HG03521 (cell line): ENCODE results near the gene RNF135.
"Not testable (repeated sequence)": the region's sequence is repeated elsewhere in the genome, so short reads cannot be mapped to it uniquely, and the experiment has no call there.

Experiments
- ATAC-seq: cut with Tn5 transposase; IDR thresholded peaks from one replicate; pipeline ENCODE4 v1.9.1; 2021; ENCODE audit warnings: mild to moderate bottlenecking, moderate library complexity; ENCODE audit not compliant: unreplicated experiment

RNF135 gene

DNA sequence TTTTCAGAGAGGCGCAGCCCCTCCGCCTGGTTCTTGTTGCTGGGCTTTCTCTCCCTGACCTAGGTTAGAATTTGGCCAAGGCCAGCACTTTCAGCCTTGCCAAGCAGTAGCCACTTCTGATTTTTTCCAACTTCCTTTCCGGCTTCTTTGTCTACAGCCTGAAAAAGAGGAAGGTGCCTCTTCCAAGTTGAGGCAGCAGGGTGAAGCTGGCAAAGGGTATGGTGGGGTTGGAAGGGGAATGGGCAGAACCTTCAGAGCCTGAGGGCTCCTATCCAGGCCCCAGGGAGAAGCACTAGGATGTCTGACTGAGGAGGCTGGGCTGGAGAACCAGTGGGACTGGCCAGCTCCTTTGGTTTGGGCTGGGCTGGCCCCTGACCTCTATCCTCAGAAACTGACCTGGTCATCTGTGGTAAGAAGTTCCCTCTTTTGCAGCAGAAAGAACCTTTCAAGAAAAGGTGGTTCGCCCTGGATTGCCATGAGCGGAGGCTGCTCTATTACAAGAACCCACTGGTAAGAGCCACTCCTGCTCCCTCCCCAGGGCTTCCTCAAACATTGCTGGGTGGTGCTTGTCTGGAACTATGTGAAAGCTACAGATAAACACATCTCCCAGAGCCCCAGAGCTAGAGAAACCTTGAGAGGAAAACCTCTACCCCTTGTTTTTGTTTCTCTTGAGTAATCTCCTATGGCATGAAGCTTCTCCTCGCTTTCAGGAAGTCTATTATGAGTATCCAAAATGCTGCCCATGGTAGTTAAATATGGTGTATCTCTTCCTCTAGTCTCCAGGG lies 16.6 kb upstream of the RNF135 start:
- ATAC-seq = no peak

DNA sequence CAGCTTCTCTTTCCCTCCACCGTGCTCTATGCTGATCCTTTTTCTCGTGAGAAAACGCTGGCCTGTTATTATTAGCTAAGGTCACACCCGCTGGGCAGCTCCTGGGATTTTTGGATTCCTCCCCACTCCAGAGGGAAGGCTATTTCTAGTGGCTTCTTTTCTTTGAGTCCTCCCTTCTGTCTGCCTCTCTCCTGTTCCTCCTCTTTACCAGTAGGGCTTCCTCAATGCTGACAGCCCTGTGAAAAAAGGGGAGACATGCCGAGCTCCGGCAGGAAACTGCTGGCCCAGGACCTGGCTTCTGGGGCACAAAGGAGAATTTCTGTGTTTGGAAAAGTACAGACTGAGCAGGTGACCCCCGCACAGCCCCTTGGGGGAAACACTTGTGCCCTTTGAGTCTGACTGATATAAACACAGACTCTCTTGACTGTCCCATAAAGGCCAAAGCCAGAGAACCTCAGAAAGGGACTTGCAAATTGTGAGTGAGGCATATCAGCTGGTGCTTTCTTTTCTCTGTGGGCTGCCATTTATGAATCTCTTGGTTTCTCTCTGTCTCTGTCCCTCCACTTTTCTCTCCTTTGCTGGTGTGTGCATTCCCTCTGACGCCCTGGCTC lies 14.0 kb upstream of the RNF135 start:
- no peak for ATAC-seq

DNA sequence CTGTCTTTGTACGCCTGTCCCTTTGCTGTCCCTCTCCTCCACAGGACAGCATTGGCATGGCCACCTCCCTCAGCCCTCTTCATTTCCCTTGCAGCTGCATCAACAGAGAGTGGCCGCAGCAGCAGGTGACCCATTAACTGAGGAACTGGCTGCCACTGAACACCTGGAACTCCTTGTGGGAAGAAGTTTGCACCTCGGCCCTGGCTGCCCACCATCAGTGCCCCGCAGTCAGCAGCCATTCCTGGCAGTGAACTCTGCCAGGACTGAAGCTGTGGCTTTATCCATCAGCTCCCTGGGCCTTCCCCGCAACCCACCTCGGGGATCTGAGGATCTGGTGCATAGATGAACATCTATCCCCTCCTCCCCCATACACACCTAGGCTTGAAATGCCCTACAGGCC lies 13.1 kb upstream of the RNF135 start:
- ATAC-seq = no peak

DNA sequence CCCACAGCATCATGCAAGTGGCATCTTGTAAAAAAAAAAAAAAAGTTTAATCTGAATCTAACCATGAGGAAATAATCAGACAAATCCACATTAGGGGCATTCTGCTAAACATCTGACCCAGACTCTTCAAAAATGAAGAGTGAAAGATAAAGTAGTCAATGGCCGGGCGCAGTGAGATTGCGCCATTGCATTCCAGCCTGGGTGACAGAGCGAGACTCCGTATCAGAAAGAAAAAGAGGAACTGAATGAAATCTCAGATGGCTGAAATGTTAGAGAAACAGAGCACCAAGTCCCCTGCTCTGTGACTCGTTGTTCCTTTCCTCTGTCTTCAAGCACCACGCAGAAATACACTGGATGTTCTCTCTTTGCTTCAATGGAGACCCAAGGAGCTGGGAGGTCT lies 12.7 kb upstream of the RNF135 start:
- ATAC-seq = no peak

DNA sequence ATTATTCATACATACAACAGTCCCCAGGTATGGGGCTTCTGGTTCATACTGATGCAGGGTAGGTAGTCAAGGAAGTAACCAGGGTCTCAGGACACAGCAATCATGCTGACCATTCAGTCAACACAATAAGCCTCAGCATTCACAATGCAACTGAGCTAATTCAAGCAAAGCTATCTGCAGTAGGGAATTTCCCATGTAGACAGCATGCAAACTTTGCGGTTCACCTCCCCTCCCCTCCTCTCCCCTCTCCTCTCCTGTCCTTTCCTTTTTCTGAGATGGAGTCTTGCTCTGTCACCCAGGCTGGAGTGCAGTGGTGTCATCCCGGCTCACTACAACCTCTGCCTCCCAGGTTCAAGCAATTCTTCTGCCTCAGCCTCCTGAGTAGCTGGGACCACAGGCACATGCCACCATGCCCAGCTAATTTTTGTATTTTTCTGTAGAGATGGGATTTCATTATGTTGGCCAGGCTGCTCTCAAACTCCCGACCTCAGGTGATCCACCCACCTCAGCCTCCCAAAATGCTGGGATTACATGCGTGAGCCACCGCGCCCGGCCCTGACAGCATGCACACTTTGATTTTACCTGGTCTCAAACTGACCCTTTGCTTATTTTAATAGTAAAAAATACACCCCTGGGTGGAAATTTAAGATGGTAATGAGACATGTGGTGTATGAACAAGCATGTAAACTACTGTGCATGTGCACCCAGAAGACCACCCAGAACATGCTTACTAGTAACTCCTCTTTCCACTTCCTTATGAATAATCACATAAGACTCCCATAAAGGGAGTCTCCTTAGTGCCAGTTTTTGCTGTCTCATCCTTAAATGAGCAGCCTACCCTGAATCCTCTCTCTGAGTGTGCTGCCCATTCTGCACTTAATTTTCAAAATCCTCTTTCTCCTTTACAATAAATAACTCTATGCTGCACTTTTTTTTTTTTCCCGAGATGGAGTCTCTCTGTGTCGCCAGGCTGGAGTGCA lies 9.3 kb upstream of the RNF135 start:
- ATAC-seq = no peak

DNA sequence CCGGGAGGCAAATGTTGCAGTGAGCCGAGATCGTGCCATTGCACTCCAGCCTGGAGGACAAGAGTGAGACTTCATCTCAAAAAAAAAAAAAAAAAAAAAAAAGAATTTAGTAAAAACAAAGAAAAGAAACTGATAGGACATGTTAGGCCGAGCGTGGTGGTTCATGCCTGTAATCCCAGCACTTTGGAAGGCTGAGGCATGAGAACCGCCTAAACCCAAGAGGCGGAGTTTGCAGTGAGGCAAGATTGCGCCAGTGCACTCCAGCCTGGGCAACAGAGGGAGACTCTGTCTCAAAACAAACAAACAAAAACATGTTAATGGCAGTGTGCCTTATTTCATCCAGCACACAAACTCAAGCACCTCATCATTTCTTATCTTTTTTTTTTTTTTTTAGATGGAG lies 6.5 kb upstream of the RNF135 start:
- ATAC-seq = not testable (repeated sequence)

DNA sequence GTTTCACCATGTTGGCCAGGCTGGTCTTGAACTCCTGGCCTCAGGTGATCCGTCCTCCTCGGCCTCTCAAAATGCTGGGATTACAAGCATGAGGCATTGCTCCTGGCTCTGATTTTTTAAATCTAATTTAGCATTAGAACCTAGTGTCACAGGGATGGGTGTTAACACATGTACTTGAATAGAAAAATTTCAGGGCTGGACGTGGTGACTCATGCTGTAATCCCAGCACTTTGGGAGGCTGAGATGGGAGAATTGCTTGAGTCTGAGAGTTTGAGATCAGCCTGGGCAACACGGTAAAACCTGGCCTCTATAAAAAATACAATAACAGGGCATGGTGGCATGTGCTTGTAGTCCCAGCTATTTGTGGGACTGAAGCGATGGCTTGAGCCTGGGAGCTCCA lies 6.0 kb upstream of the RNF135 start:
- no peak for ATAC-seq

DNA sequence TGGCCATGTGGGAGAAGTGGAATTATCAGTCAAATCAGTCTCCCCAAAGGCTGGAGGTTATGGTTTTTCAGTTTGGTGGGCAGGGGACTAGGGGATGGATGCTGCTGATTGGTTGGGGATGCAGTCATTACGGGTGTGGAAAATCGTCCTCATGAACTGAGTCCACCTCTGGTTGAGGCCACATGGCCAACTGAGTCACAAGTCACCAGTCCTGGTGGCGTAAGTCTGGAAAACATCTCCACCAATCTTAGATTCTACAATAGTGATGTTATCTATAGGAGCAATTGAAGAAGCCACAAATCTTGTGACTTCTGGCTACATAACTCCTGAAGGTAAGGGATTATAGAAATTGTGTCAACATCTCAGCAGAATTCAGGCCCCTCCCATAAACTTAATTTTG lies 5.2 kb upstream of the RNF135 start:
- ATAC-seq = no peak

DNA sequence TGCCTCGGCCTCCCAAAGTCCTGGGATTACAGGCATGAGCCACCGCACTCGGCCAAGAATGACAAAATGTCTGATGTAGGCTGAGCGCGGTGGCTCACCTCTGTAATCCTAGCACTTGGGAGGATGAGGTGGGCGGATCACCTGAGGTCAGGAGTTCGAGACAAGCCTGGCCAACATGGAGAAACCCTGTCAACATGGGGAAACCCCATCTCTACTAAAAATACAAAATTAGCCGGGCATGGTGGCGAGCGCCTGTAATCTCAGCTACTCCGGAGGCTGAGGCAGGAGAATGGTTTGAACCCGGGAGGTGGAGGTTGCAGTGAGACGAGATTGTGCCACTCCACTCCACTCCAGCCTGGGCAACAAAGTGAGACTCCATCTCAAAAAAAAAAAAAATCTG lies 2.9 kb upstream of the RNF135 start:
- not testable (repeated sequence) for ATAC-seq

DNA sequence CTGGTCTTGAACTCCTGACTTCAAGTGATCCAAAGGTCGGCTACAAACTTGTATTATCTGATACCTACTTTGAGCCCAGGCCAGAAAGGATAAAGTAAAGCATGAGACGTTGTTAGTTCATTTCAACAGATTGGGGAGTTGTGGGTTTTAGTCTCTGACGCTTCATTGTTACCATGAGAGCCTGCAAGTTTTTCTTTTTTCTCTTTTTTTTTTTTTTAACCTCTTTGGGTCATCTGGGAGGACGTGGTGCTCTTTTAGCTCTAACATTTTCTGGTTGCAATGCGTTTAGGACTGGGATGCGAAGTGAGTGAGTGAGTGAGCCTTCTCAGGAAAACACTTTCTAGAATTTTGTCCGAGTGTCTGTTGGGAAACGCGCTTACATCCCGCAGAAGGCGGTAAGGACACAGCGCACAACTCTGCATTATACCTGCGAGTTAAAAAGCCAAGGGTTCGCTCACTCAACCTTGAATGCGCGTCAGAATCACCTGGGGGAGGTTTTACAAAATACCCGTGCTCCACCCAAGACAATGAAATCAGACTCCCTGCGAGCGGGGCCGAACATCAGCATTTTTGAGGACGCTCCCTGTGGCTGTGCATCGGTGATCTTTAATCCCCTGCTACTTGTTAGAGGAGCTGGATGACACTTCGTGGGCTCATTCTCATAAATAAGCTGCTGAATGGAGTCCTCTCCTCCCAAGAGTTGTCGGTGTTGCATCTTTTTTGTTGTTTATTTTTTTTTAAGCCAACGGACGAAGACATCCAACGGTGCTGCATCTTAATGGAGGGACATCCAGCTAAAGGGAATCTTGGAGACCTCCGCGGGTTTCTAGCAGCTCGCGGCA lies 629 bp upstream of the RNF135 start:
- ATAC-seq = no peak

DNA sequence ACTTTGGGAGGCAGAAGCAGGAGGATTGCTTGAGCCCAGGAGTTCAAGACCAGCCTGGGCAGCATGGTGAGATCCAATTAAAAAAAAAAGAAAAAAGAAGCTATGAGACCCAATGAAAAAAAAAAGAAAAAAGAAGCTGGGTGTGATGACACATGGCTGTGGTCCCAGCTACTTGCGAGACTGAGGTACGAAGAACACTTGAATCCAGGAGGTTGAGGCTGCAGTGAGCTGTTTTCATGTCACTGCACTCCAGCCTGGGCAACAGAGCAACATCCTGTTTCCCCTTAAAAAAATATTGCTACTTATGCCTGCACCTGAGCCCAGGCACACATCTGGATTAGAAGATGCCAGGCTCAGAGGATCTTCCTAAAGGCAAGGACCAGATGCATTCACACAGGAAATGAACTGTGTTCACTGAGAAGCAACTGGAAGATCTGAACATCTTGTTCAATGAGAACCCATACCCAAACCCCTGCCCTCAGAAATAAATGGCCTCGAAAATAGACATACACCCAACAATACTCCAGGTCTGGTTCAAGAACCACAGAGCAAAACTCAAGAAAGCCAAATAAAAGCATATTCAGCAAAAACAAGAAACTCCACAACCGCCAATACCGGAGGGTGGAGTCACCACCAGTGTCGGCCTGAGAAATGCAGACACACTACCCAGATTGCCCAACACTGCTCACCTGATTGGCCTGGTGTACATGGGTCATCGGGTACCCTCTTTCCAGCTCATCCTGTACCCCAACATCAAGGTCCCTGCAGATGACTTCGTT lies 4.4 kb downstream of the RNF135 start:
- ATAC-seq = no peak

DNA sequence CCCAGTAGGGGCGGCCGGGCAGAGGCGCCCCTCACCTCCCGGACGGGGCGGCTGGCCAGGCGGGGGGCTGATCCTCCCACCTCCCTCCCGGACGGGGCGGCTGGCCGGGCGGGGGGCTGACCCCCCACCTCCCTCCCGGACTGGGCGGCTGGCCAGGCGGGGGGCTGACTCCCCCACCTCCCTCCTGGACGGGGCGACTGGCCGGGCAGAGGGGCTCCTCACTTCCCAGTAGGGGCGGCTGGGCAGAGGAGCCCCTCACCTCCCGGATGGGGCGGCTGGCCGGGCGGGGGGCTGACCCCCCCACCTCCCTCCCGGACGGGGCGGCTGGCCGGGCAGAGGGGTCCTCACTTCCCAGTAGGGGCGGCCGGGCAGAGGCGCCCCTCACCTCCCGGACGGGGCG lies 9.1 kb downstream of the RNF135 start:
- not testable (repeated sequence) for ATAC-seq

DNA sequence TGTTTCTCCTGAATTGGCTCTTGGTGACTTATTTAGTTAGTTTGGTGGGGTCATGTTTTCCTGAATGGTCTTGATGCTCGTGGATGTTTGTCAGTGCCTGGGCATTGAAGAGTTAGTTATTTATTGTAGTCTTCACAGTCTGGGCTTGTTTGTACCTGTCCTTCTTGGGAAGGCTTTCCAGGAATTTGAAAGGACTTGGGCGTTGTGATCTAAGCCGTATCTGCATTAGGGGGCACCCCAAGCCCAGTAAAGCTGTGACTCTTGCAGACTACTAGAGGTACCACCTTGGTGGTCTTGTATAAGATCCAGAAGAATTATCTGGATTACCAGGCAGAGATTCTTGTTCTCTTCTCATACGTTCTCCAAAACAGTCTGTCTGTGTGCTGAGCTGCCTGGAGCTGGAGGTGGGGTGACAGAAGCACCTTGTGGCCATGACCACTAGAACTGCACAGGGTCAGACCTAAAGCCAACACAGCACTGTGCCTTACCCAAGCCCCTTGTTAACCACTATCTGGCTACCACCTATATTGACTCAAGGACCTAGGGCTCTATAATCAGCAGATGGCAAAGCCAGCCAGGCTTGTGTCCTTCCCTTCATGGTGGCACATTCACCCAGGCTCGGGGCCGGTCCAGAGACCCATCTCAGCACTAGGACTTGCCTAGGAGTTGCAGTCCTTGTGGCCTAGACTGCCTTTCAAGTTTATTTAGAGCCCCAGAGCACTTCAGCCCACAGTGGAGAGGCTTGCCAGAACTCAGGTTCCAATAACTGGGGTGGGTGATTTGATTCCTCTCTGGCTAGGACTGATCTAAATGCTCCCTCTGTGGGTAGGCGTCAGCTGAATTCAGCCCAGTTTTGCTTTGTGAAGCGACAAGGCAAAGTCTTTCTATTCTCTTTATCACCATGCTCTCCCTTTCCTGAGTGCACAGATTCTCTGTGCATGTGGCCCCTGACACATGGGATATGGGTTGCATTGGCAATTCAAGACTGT lies 11.0 kb downstream of the RNF135 start:
- no peak for ATAC-seq

DNA sequence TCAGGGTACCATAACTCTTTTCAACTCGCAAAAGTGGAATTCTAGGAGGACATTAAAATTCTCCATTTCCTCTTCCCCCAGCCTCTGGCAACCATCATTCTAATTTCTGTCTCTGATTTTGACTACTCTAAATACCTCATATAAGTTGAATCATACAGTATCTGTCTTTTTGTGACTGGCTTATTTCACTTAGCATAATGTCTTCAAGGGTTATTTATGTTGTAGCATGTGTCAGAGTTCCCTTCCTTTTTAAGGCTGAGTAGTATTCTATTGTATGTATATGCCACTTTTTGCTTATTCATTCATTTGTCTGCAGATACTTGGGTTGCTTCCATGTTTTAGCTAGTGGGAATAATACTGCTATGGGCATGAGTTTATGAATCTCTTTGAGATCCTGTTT lies 12.0 kb downstream of the RNF135 start:
- ATAC-seq = no peak

DNA sequence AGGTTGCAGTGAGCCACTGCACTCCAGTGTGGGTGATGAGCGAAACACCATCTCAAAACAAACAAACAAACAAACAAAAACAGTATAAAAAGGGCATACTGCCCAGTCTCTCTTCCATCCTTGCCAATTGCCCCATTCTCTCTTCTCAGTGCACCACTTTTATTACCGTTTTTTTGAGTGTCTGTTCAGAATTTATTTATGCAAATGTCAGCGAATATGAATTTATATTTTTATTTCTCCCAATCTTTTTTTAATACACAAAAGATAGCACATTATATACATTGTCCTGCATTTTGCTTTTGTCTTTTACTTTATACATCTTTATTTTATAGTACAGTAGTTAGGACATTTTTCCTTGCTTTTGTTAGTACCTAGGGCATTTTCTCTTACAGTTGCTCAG lies 19.6 kb downstream of the RNF135 start:
- ATAC-seq = no peak

DNA sequence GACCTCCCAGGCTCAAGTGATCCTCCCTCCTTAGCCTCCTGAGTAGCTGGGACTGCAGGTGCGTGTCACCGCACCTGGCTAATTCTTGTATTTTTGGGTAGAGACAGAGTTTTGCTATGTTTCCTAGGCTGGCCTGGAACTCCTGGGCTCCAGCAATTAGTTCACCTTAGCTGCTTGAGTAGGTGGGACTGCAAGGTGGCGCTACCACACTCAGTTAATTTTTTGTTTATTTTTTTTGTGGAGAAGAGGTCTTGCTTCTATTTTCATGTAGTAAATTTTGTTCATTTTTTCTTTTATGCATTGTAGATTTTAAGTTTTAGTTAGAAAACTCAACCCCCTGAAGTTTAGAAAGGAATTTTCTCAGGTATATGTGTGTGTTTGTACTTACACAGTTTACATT lies 21.7 kb downstream of the RNF135 start:
- ATAC-seq = no peak

DNA sequence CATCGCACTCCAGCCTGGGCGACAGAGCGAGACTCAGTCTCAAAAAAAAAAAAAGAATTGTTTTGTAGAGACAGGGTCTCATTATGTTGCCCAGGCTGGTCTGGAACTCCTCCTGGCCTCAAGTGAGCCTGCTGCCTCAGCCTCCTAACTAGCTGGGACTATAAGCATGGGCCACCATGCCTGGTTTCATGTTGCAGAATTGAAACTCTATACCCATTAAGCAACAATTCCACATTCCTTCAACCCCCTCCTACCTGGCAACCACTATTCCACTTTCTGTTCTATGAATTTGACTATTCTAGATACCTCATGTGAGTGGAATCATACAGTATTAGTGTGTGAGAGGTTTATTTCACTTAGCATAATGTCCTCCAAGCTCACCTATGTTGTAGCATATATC lies 24.5 kb downstream of the RNF135 start:
- no peak for ATAC-seq

DNA sequence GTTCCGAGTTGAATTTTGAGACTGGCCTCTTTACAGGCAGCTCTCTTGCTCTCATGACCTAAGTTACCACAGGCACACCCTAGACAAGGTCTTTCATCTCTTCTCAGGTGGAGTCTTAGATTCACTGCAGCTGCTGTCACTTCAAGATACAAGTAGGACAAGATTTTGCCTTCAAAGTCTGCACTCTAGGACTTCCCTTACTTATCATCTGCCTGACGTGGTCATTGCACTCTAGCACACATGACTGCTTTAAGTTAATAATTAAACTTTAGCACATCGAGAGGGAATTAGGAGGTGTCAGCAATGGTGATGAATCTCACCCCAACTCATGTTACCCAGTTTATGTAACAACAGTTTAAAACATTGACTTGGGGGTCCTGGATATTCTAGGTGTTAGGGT lies 25.6 kb downstream of the RNF135 start:
- no peak for ATAC-seq

DNA sequence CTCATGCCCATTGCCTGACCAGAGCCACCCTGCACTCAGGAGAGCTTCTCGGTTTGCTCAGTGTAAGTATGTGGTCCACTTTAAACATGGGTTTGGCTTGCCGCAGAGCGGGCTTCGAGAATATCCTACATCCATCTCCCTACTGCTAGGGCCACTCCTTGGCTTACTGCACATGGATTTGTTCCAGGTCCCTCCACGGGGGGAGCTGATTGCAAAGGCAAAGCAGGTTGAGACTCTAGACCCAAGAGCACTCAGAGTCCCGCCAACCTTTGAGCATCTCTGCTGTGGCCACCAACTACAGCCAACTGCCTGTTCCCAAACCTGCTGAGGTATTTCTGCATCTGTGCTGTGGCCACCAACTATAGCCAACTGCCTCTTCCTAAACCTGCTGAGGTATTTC lies 26.4 kb downstream of the RNF135 start:
- no peak for ATAC-seq
